ENCODE data around the gene YAE1.

GRCh38 chr7:39582536-39582935 is 16.3 kb downstream of the YAE1 start:
- TF ChIP-seq CTCF (IDR thresholded peaks at IDR 0.05): no peak
- TF ChIP-seq POLR2A (IDR thresholded peaks at IDR 0.05): no peak
